ENCODE results near the gene GMNC.
A peak's percentile ranks its signal among the peaks of the same experiment; 100 is the strongest.

The GMNC gene

GRCh38 chr3:190849607-190850006, 12.9 kb downstream of the GMNC start:
- DNase-seq (ENCODE audit: low spot score): no peak

DNA sequence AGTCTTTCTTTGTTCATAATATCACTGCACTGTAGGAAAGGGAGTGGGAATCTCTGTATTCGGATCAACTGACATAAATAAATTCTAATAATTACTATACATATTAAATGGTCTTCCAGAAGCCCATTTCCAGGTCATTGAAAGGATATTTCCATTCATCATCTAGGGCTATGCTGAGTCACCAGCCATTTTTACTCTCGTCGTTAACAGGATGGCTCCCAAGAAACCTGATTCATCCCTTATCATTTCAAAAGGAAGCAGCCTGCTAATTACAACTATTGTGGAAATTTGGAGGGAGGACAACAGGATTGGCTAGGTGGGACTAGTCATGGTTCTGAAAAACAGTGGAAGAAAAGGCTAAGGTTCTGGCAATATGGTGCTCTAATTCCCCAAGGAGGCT, 13.6 kb downstream of the GMNC start:
- no peak for DNase-seq (ENCODE audit: low spot score)

GRCh38 chr3:190847436-190847835, 15.1 kb downstream of the GMNC start:
- DNase-seq (ENCODE audit: low spot score): no peak

DNA sequence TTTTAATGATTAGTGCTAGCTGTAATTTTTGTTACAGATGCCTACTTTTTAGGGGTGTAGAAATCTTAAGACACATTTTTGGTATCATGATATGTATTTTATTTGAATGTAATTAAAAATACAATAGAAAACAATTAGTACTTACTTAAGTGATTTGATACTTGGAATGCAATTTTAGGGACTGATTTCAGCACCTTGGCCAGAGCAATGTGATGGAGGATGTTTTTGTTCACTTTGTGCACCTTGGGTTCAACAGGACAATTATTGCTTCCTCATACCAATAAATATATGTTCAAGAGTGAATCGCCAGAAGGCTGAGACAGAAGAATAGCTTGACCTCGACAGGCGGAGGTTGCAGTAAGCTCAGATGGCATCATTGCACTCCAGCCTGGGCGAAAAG, 22.3 kb downstream of the GMNC start:
- no peak for DNase-seq (ENCODE audit: low spot score)

GRCh38 chr3:190831225-190831624, 31.3 kb downstream of the GMNC start:
- no peak for DNase-seq (ENCODE audit: low spot score)

DNA sequence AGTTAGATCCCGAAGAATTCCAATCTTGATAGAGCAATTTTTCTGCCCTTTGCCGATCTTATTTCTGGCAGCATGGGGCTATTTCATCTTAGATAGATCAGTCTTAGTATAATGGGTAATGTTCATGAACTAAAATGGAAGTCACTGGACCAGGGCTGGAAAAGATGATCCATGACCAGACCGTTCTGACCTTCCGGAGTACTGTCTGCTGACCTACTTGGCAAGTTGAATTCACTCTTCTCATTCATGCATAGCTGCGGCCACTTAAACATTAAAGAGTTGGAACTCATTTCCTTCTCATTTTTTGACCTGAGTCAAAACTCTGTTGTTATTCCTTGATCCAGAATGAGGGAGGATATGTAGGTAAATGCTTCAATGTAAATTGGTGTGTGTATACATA, 32.5 kb downstream of the GMNC start:
- no peak for DNase-seq (ENCODE audit: low spot score)

- no peak for DNase-seq (ENCODE audit: low spot score)
Observed at GRCh38 chr3:190826018-190826417, 36.5 kb downstream of the GMNC start.

DNA sequence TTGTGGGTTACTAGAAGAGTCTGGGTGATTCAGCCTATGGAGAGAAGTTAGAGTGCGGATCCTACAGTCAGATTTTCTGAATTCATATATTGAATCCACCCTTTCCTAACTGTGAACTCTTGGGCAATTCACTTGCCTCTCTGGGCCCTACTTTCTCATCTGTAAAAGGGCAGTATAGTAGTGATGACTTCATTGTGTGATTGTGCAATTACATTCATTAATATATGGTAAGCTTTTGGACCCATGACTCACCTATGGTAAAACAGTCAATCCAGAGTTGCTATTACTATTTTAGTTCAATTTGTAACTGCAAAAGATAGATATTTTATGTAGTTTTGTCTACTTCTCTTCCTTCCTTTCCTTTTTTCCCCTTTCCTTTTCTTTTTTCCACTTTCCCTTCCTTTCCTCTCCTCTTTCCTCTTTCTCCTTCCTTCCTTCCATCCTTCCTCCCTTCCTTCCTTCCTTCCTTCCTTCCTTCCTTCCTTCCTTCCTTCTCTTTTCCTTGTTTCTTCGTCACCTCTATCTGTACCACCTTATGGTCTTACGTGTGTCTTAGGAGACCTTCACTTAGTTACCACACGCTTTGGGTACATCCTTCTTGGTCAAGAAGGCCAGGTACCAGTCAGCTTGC, 37.0 kb downstream of the GMNC start:
- DNase-seq (ENCODE audit: low spot score): no peak

DNA sequence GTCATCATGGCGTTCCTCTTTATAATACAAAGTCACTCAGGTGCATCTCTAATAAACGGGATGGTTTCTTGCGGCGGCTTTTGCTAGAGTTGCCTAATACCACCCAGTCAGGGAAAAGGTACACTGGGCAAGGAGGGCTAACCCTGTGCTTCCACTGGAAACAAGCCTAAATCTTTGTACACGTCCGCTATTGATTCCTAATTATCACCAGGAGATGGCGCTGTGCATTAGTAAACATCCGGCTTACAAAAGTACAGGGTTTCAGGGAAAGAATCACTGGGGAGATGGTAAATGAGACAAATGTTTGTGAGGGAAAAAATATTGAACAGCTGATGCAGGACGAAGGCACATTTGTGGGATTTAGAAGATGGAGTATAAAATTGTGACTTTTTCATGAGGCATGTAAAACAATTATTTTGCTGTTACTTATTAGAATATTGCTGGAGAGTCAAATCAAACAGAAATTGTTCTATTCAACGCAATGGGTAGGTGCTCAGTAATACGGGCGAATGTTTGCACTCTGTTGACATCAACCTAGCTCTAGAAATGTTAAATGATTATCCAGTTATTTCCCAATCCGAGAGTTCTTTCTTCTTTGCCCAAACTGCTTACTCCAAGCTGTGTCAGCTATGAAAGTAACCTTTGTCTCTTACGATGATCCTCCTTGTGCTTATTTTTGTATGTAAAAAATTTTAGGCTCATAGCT, 50.6 kb downstream of the GMNC start:
- DNase-seq (ENCODE audit: low spot score): peak; percentile 65

DNA sequence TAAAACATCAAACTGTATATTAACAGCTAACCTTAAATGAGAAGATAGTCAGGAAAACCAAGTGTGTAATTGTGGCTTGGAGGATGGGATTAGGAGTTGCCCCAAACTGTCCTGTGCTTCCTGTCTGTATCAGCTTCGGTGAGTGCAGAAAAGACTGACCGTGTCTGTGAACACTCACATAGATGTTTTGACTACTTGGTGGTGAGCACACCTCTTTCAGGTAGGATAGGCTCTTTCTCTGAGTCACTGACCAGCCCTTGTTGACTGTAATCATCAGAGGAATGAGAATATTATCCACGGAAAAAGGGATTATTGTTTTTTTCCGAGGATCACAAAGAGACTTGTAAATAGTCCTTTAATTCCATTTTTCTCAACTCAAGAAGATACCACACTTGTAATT, 51.5 kb downstream of the GMNC start:
- DNase-seq (ENCODE audit: low spot score): no peak

GRCh38 chr3:190809351-190809750, 53.1 kb downstream of the GMNC start:
- DNase-seq (ENCODE audit: low spot score): no peak

- no peak for DNase-seq (ENCODE audit: low spot score)
Observed at GRCh38 chr3:190807719-190808375, 54.6 kb downstream of the GMNC start.

Measured in D341Med (cell line).